GM12878 (cell line): Measurements from ENCODE around the gene EPAS1. TPM values are rescaled to one million over a fixed set of nuclear protein-coding genes. Genes with fewer than 3 reads are reported as not detected.

Experiments
- ATAC-seq: fragments of 200-7000 bp; cut with Tn5 transposase; 3 replicates; pipeline ENCODE4 v1.9.1; 2020; ENCODE audit warnings: mild to moderate bottlenecking, moderate library complexity
- BruUV-seq: library from RNA; stranded (reverse); fragments of 400-500 nt; replicated peaks from 2 replicates; lab custom pipeline; 2021; lab: Mats Ljungman, UMichigan
- CTCF ChIA-PET: fragments of 300-600 bp; sonication (Branson Sonifier 250); formaldehyde crosslinking; extraction: SDS; loops from one replicate; lab custom pipeline; 2021; ENCODE audit warnings: inconsistent platforms; lab: Yijun Ruan, JAX
- POLR2A ChIA-PET: fragments of 350-600 bp; formaldehyde crosslinking; extraction: SDS; loops from one replicate; lab custom pipeline; 2021; ENCODE audit warnings: inconsistent platforms; lab: Charles Lee
- RAD21 ChIA-PET: fragments of 300-600 bp; sonication (Branson Sonifier 250); formaldehyde crosslinking; loops from one replicate; lab custom pipeline; 2023; ENCODE audit warnings: antibody characterized with exemption; ENCODE audit not compliant: unreplicated experiment; lab: Charles Lee
- SMC1A ChIA-PET: fragments of 300-600 bp; sonication (Branson Sonifier 250); formaldehyde crosslinking; loops from one replicate; lab custom pipeline; 2023; ENCODE audit not compliant: unreplicated experiment, uncharacterized antibody; lab: Charles Lee
- DNase-seq: peaks from one replicate; pipeline ENCODE4 v3.0.0-alpha.2; 2011; ENCODE audit warnings: low read depth, low spot score
- FAIRE-seq: peaks from 3 replicates; lab custom pipeline; 2011; peaks lifted over from hg19 to GRCh38; lab: Jason Lieb, UNC
- H2AFZ ChIP-seq: 2 replicates; pipeline ENCODE4 v1.6.0; 2011; ENCODE audit warnings: low read depth, low read length, control low read depth; ENCODE audit not compliant: control insufficient read depth
- H3K27ac ChIP-seq: 2 replicates; pipeline ENCODE4 v1.5.1; 2011; ENCODE audit warnings: control low read depth; ENCODE audit not compliant: control insufficient read depth, insufficient read depth
- H3K27me3 ChIP-seq, 2 experiments: replicated peaks in 1 of 2; 2 replicates each; pipeline versions ENCODE4 v1.6.0 to v1.6.1; 2011; ENCODE audit warnings: low read length in 1 of 2; ENCODE audit not compliant: control insufficient read depth in 2 of 2, insufficient read depth in 2 of 2
- H3K36me3 ChIP-seq, 2 experiments: 2 replicates each; pipeline ENCODE4 v1.5.1; 2011; ENCODE audit warnings: low read length in 1 of 2; ENCODE audit not compliant: control insufficient read depth in 2 of 2, insufficient read depth in 2 of 2
- H3K4me1 ChIP-seq: 2 replicates; pipeline ENCODE4 v1.6.1; 2011; ENCODE audit warnings: mild to moderate bottlenecking, low read length, moderate library complexity, mixed read lengths; ENCODE audit not compliant: control insufficient read depth, insufficient read depth
- H3K4me2 ChIP-seq: 2 replicates; pipeline ENCODE4 v1.6.0; 2011; ENCODE audit warnings: control low read depth; ENCODE audit not compliant: control insufficient read depth, insufficient read depth
- H3K4me3 ChIP-seq: fragments of 200-600 bp; sonication (generic); 2 replicates; pipeline ENCODE4 v1.5.1; 2016
- H3K79me2 ChIP-seq: 2 replicates; pipeline ENCODE4 v1.6.0; 2011; ENCODE audit warnings: low read length; ENCODE audit not compliant: control insufficient read depth, insufficient read depth
- H3K9ac ChIP-seq: 2 replicates; pipeline ENCODE4 v1.8.0; 2011; ENCODE audit warnings: low read length, control low read depth, mixed read lengths; ENCODE audit not compliant: control insufficient read depth, insufficient read depth
- H3K9me3 ChIP-seq: replicated peaks from 3 replicates; pipeline ENCODE4 v1.5.1; 2011; ENCODE audit warnings: mild to moderate bottlenecking, low read length; ENCODE audit not compliant: control insufficient read depth, insufficient read depth
- H4K20me1 ChIP-seq: 2 replicates; pipeline ENCODE4 v1.6.0; 2011; ENCODE audit not compliant: control insufficient read depth, insufficient read depth
- BRCA1 ChIP-seq: IDR thresholded peaks from 2 replicates; pipeline ENCODE4 v1.6.1; 2011; ENCODE audit warnings: low read depth, low read length, improper control_type of control experiment
- CBX5 ChIP-seq: sonication (generic); IDR thresholded peaks from 2 replicates; pipeline ENCODE4 v1.6.1; 2016; ENCODE audit warnings: low read depth, moderate library complexity, mild to moderate bottlenecking, inconsistent platforms
- FOS ChIP-seq: IDR thresholded peaks from 3 replicates; pipeline ENCODE4 v1.6.1; 2011; ENCODE audit warnings: borderline replicate concordance; ENCODE audit not compliant: insufficient read length; ENCODE audit errors: extremely low read depth
- HDGF ChIP-seq: fragments of 450-650 bp; IDR thresholded peaks from 2 replicates; pipeline ENCODE4 v1.6.1; 2016; ENCODE audit warnings: antibody characterized with exemption
- MTA2 ChIP-seq: fragments of 450-650 bp; IDR thresholded peaks from 2 replicates; pipeline ENCODE4 v1.6.1; 2016; ENCODE audit warnings: low read depth, mild to moderate bottlenecking, moderate library complexity
- STAT3 ChIP-seq: IDR thresholded peaks from 2 replicates; pipeline ENCODE4 v1.6.1; 2011; ENCODE audit warnings: low read depth, low read length, improper control_type of control experiment
- ZNF24 ChIP-seq: fragments of 450-650 bp; IDR thresholded peaks from 2 replicates; pipeline ENCODE4 v1.6.1; 2017; ENCODE audit warnings: antibody characterized with exemption, mild to moderate bottlenecking
- WGBS: methylation state at CpG from one replicate; pipeline ENCODE4 v1.1.6; 2016; ENCODE audit warnings: low lambda C conversion rate; ENCODE audit not compliant: insufficient replicate concordance, insufficient coverage; ENCODE audit errors: missing lambda C conversion rate; 5-methylcytosine and 5-hydroxymethylcytosine counted together
- in situ Hi-C: fragments of 300-500 bp; cut with MboI; formaldehyde crosslinking; loops from 9 replicates; pipeline ENCODE4 v1.14.3; 2018; ENCODE audit warnings: mixed read lengths
- intact Hi-C: fragments of 100-400 bp; cut with micrococcal nuclease; formaldehyde crosslinking; loops from one replicate; pipeline ENCODE4 v1.14.2; 2022; ENCODE audit not compliant: unreplicated experiment
- polyA plus RNA-seq, 11 experiments: library from polyadenylated mRNA; depleted of rRNA in 4 of 11; unstranded in 6 of 11; stranded (reverse) in 5 of 11; fragments of >200 nt; fragmentation: Nextera tagmentation in 4 of 11; fragmentation: Illumina TruSeq in 1 of 11; extraction: Ambion mirVana in 4 of 11; extraction: Trizol in 1 of 11; gene quantifications; 1 replicate in 1 of 11; 2 replicates in 10 of 11; pipeline versions ENCODE4 v1.2.1 to v1.2.3, GENCODE V29; 2011 to 2016; ENCODE audit warnings: inconsistent platforms in 2 of 11, missing spikeins in 2 of 11, low read depth in 1 of 11
- total RNA-seq, 4 experiments: library from RNA; depleted of rRNA in 3 of 4; stranded (reverse); fragments of >200 nt in 3 of 4; fragmentation: Illumina TruSeq in 1 of 4; extraction: Trizol in 1 of 4; gene quantifications; 2 replicates each; pipeline versions ENCODE4 v1.2.1 to v1.2.3, GENCODE V29; 2013 to 2021
- TF ChIP-seq, protein P1 (sequence below): IDR thresholded peaks from 2 replicates; pipeline ENCODE4 v1.6.1; 2011; ENCODE audit warnings: low read depth, mild to moderate bottlenecking, low read length, moderate library complexity, borderline replicate concordance; ENCODE audit errors: extremely low read depth
- TF ChIP-seq, protein P2 (sequence below): IDR thresholded peaks from 2 replicates; pipeline ENCODE4 v1.6.1; 2012; ENCODE audit warnings: improper control_type of control experiment, low read depth, low read length; ENCODE audit not compliant: insufficient replicate concordance

Gene EPAS1
- total and polyA plus RNA-seq, 10 of the 15 experiments (the other 5 are each of a cell fraction or from before 2014, with no cell fraction given): 0.11 to 22.0 (median 1.3) TPM; not detected in 1

DNA sequence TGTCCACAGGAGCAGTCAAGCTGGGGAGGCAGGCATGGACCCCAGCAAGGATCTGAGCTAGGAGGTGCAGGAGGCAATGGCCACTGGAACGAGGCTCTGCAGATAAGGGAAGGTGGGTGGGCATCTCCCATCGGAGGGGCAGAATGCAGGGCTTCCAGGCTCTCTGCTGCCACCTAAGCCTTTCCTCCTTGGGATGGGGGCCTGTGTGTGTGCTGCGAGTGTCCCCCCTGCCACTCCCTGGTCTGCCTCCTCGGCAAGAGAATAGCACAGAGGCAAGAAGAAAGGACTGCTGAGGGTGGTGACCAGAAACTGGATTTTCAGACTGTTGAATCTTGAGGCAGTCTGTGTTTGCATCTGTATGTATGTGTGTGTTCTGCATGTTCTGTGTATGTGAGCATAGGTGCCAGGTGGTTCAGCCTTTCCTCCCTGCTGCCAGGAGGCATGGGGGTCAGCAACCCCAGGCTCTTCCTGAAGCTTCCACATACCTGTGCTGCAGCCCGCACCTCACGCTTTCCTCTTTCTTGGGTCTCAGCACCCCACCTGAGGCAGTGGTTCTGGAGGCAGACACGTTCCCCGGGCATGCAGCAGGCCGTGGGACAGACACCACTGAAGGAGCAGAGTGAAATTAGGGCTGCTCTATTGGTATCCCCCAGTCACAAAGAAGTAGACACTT, 86.7 kb downstream of the EPAS1 start (continued):
- no peak for TF ChIP-seq ZNF24
- TF ChIP-seq HDGF: no peak
- TF ChIP-seq FOS: no peak
- no peak for TF ChIP-seq CBX5
- TF ChIP-seq, protein P1, sequence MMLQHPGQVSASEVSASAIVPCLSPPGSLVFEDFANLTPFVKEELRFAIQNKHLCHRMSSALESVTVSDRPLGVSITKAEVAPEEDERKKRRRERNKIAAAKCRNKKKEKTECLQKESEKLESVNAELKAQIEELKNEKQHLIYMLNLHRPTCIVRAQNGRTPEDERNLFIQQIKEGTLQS: no peak

DNA sequence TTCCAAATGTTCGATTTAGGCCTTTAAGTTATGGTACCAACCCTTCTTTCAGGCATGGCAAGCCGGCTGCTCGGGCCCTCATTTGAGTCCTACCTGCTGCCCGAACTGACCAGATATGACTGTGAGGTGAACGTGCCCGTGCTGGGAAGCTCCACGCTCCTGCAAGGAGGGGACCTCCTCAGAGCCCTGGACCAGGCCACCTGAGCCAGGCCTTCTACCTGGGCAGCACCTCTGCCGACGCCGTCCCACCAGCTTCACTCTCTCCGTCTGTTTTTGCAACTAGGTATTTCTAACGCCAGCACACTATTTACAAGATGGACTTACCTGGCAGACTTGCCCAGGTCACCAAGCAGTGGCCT, 87.2 kb downstream of the EPAS1 start:
- ATAC-seq (no peak), DNase-seq (no peak)
- RAD21 ChIA-PET: no interaction called here
- no peak overlapping the region for H3K9ac ChIP-seq
- SMC1A ChIA-PET: interaction anchor here (0.6 to 1.4 kb wide), 3 partner anchors 10 to 344 kb away, joined by 3 read pairs; no protein-coding TSS in a partner anchor
- H2AFZ ChIP-seq: no peak overlapping the region
- H3K79me2 ChIP-seq: no peaks in the 10 kb centered on the region
- no peaks in the 10 kb centered on the region for H3K9me3 ChIP-seq
- no TSS peak for BruUV-seq
- H3K4me3 ChIP-seq: no peak overlapping the region
- 51% methylated on average over 12 of the region's 12 CpGs for WGBS
- H3K4me2 ChIP-seq: no peak overlapping the region
- no peaks in the 10 kb centered on the region for H3K4me1 ChIP-seq
- intact Hi-C loops: no loop called here
- CTCF ChIA-PET: interaction anchor here (1.4 kb wide), 1 partner anchor 18 kb away, joined by 3 read pairs; no protein-coding TSS in a partner anchor
- TF ChIP-seq MTA2 (no peak), BRCA1 (no peak), STAT3 (no peak)
- TF ChIP-seq, protein P2, sequence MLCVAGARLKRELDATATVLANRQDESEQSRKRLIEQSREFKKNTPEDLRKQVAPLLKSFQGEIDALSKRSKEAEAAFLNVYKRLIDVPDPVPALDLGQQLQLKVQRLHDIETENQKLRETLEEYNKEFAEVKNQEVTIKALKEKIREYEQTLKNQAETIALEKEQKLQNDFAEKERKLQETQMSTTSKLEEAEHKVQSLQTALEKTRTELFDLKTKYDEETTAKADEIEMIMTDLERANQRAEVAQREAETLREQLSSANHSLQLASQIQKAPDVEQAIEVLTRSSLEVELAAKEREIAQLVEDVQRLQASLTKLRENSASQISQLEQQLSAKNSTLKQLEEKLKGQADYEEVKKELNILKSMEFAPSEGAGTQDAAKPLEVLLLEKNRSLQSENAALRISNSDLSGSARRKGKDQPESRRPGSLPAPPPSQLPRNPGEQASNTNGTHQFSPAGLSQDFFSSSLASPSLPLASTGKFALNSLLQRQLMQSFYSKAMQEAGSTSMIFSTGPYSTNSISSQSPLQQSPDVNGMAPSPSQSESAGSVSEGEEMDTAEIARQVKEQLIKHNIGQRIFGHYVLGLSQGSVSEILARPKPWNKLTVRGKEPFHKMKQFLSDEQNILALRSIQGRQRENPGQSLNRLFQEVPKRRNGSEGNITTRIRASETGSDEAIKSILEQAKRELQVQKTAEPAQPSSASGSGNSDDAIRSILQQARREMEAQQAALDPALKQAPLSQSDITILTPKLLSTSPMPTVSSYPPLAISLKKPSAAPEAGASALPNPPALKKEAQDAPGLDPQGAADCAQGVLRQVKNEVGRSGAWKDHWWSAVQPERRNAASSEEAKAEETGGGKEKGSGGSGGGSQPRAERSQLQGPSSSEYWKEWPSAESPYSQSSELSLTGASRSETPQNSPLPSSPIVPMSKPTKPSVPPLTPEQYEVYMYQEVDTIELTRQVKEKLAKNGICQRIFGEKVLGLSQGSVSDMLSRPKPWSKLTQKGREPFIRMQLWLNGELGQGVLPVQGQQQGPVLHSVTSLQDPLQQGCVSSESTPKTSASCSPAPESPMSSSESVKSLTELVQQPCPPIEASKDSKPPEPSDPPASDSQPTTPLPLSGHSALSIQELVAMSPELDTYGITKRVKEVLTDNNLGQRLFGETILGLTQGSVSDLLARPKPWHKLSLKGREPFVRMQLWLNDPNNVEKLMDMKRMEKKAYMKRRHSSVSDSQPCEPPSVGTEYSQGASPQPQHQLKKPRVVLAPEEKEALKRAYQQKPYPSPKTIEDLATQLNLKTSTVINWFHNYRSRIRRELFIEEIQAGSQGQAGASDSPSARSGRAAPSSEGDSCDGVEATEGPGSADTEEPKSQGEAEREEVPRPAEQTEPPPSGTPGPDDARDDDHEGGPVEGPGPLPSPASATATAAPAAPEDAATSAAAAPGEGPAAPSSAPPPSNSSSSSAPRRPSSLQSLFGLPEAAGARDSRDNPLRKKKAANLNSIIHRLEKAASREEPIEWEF: no peak
- TF ChIP-seq, all 136 proteins: peak for 0
- in situ Hi-C loops: no loop called here
- no peaks in the 10 kb centered on the region for H4K20me1 ChIP-seq
- H3K27ac ChIP-seq: no peak overlapping the region
- FAIRE-seq: no peak
- H3K27me3 ChIP-seq: peaks cover 0 to 4% of the 10 kb centered on the region in 2 experiments; a peak in 2 of 4 replicates
- H3K36me3 ChIP-seq: no peaks in the 10 kb centered on the region
- POLR2A ChIA-PET: no interaction called here
